ENCODE measurements around the gene PRDM16. TPM values are rescaled to one million over a fixed set of nuclear protein-coding genes. Genes with fewer than 3 reads are reported as not detected.

PRDM16 gene
- total RNA-seq, 1 experiment from 2014 or later = 22.3 TPM

GRCh38 chr1:3116560-3116959 is 47.6 kb downstream of the PRDM16 start:
- in situ Hi-C loops (cut with HindIII; ENCODE audit: low pct_unique_long_range_greater_than_20kb, low sequenced_read_pairs) (no loop called here), intact Hi-C loops (cut with micrococcal nuclease; ENCODE audit: unreplicated experiment) (no loop called here)
- POLR2A ChIA-PET = no interaction called here
- no peaks in the 10 kb centered on the region for H3K27me3 ChIP-seq (ENCODE audit: control insufficient read depth, insufficient read depth, low read length)
- no peak for DNase-seq (ENCODE audit: low read depth, low spot score)
- no peak for TF ChIP-seq TCF7L2 (IDR thresholded peaks at IDR 0.05; ENCODE audit: low read depth, low read length)
- TF ChIP-seq CTCF (IDR thresholded peaks at IDR 0.05) = no peak
- TF ChIP-seq REST (IDR thresholded peaks at IDR 0.05; ENCODE audit: insufficient read depth in 1 of 2, low read depth in 2 of 2, low read length in 1 of 2) = no peak
- no peak for TF ChIP-seq SIN3A (IDR thresholded peaks at IDR 0.05; ENCODE audit: borderline replicate concordance, insufficient read depth, low read depth, low read length)
- no peak for TF ChIP-seq POLR2AphosphoS5 (IDR thresholded peaks at IDR 0.05; ENCODE audit: low read depth, low read length)
- CTCF ChIA-PET = no interaction called here
- no peak overlapping the region for H3K4me3 ChIP-seq (ENCODE audit: low read depth in 2 of 2, low read length in 2 of 2)
- BruUV-seq (replicated peaks) = no TSS peak
- H3K9me3 ChIP-seq (ENCODE audit: control insufficient read depth, insufficient read depth, low read depth, low read length) = no peaks in the 10 kb centered on the region
- H3K4me1 ChIP-seq (ENCODE audit: control insufficient read depth, insufficient read depth, low read length) = 0 out of 2 replicates have a peak, but pooled peaks cover 4% of the 10 kb centered on the region
- no peak for ATAC-seq
- H3K27ac ChIP-seq (ENCODE audit: low read length) = no peak overlapping the region
- H3K36me3 ChIP-seq (ENCODE audit: control insufficient read depth, insufficient read depth, low read length) = no peaks in the 10 kb centered on the region

GRCh38 chr1:3117879-3118278 is 48.9 kb downstream of the PRDM16 start:
- no peak overlapping the region for H3K27ac ChIP-seq (ENCODE audit: low read length)
- H3K4me1 ChIP-seq (ENCODE audit: control insufficient read depth, insufficient read depth, low read length) = 0 out of 2 replicates have a peak, but pooled peaks cover 4% of the 10 kb centered on the region
- intact Hi-C loops (cut with micrococcal nuclease; ENCODE audit: unreplicated experiment) (no loop called here), in situ Hi-C loops (cut with HindIII; ENCODE audit: low pct_unique_long_range_greater_than_20kb, low sequenced_read_pairs) (no loop called here)
- no peak overlapping the region for H3K4me3 ChIP-seq (ENCODE audit: low read depth in 2 of 2, low read length in 2 of 2)
- no TSS peak for BruUV-seq (replicated peaks)
- no peak for ATAC-seq
- H3K9me3 ChIP-seq (ENCODE audit: control insufficient read depth, insufficient read depth, low read depth, low read length) = no peaks in the 10 kb centered on the region
- no peaks in the 10 kb centered on the region for H3K36me3 ChIP-seq (ENCODE audit: control insufficient read depth, insufficient read depth, low read length)
- ChIA-PET CTCF (no interaction called here), POLR2A (no interaction called here)
- TF ChIP-seq TCF7L2 (IDR thresholded peaks at IDR 0.05; ENCODE audit: low read depth, low read length) (no peak), CTCF (IDR thresholded peaks at IDR 0.05) (no peak), SIN3A (IDR thresholded peaks at IDR 0.05; ENCODE audit: borderline replicate concordance, insufficient read depth, low read depth, low read length) (no peak), REST (IDR thresholded peaks at IDR 0.05; ENCODE audit: insufficient read depth in 1 of 2, low read depth in 2 of 2, low read length in 1 of 2) (no peak), POLR2AphosphoS5 (IDR thresholded peaks at IDR 0.05; ENCODE audit: low read depth, low read length) (no peak)
- H3K27me3 ChIP-seq (ENCODE audit: control insufficient read depth, insufficient read depth, low read length) = no peaks in the 10 kb centered on the region
- no peak for DNase-seq (ENCODE audit: low read depth, low spot score)
